Caco-2 (cell line): Measurements from ENCODE around the gene PTPRO. TPM values are rescaled to one million over a fixed set of nuclear protein-coding genes. Genes with fewer than 3 reads are reported as not detected.

Experiments
- BruUV-seq: library from RNA; stranded (reverse); fragments of 400-500 nt; replicated peaks from 2 replicates; lab custom pipeline; 2021; lab: Mats Ljungman, UMichigan
- CTCF ChIA-PET: fragments of 300-600 bp; sonication (Branson Sonifier 250); formaldehyde crosslinking; loops from one replicate; lab custom pipeline; 2022; ENCODE audit warnings: antibody characterized with exemption; lab: Charles Lee
- POLR2A ChIA-PET: fragments of 300-600 bp; sonication (Branson Sonifier 250); formaldehyde crosslinking; loops from one replicate; lab custom pipeline; 2022; ENCODE audit warnings: antibody characterized with exemption; lab: Charles Lee
- DNase-seq, 2 experiments: peaks; one replicate each; pipeline versions ENCODE4 v3.0.0 to v3.0.0-alpha.2; 2020 to 2022
- H3K27me3 ChIP-seq: replicated peaks from 2 replicates; pipeline ENCODE4 v1.6.0; 2011; ENCODE audit warnings: low read length; ENCODE audit not compliant: control insufficient read depth, insufficient read depth
- H3K36me3 ChIP-seq: 2 replicates; pipeline ENCODE4 v1.5.1; 2011; ENCODE audit warnings: low read length; ENCODE audit not compliant: control insufficient read depth, insufficient read depth
- H3K4me1 ChIP-seq: fragments of 250-450 bp; sonication (Bioruptor Pico); 2 replicates; pipeline ENCODE4 v1.5.1; 2020; ENCODE audit warnings: mild to moderate bottlenecking
- H3K4me3 ChIP-seq: 2 replicates; pipeline ENCODE4 v1.5.1; 2011; ENCODE audit warnings: low read depth, mild to moderate bottlenecking, control low read depth, low read length
- H3K9me3 ChIP-seq: fragments of 250-450 bp; sonication (Bioruptor Pico); 2 replicates; pipeline ENCODE4 v1.5.1; 2020; ENCODE audit warnings: mild to moderate bottlenecking, moderate library complexity
- H3K27ac Mint-ChIP-seq: one replicate; pipeline ENCODE4 v1.8.0; 2022; ENCODE audit warnings: mixed read lengths; ENCODE audit not compliant: unreplicated experiment
- H3K27me3 Mint-ChIP-seq: one replicate; pipeline ENCODE4 v1.8.0; 2022; ENCODE audit warnings: mixed read lengths; ENCODE audit not compliant: insufficient read depth, unreplicated experiment
- H3K36me3 Mint-ChIP-seq: one replicate; pipeline ENCODE4 v1.8.0; 2022; ENCODE audit warnings: mild to moderate bottlenecking, mixed read lengths; ENCODE audit not compliant: insufficient read depth, unreplicated experiment
- H3K4me1 Mint-ChIP-seq: one replicate; pipeline ENCODE4 v1.8.0; 2022; ENCODE audit warnings: low read depth, mixed read lengths; ENCODE audit not compliant: unreplicated experiment
- H3K4me3 Mint-ChIP-seq: one replicate; pipeline ENCODE4 v1.8.0; 2022; ENCODE audit warnings: mild to moderate bottlenecking, moderate library complexity, mixed read lengths; ENCODE audit not compliant: unreplicated experiment
- H3K9me3 Mint-ChIP-seq: one replicate; pipeline ENCODE4 v1.8.0; 2022; ENCODE audit warnings: mixed read lengths; ENCODE audit not compliant: unreplicated experiment
- intact Hi-C: fragments of 100-400 bp; cut with micrococcal nuclease; formaldehyde crosslinking; loops from one replicate; pipeline ENCODE4 v1.10.0; 2022; ENCODE audit not compliant: unreplicated experiment
- total RNA-seq: library from RNA; stranded (reverse); gene quantifications from 2 replicates; pipeline ENCODE4 v1.2.3, GENCODE V29; 2022
- TF ChIP-seq, protein P1 (sequence below), 2 experiments: fragments of 200-600 bp in 1 of 2; IDR thresholded peaks; 1 replicate in 1 of 2; 2 replicates in 1 of 2; pipeline versions ENCODE4 v1.5.1 to v1.8.0; 2011 to 2022; ENCODE audit warnings: antibody characterized with exemption in 1 of 2, control low read depth in 1 of 2, inconsistent platforms in 1 of 2, low read depth in 1 of 2, low read length in 1 of 2, mild to moderate bottlenecking in 1 of 2, moderate library complexity in 1 of 2; ENCODE audit not compliant: insufficient read depth in 1 of 2, severe bottlenecking in 1 of 2, unreplicated experiment in 1 of 2

The PTPRO gene
- total RNA-seq, 1 experiment from 2014 or later, result not detected

- TF ChIP-seq, protein P1, sequence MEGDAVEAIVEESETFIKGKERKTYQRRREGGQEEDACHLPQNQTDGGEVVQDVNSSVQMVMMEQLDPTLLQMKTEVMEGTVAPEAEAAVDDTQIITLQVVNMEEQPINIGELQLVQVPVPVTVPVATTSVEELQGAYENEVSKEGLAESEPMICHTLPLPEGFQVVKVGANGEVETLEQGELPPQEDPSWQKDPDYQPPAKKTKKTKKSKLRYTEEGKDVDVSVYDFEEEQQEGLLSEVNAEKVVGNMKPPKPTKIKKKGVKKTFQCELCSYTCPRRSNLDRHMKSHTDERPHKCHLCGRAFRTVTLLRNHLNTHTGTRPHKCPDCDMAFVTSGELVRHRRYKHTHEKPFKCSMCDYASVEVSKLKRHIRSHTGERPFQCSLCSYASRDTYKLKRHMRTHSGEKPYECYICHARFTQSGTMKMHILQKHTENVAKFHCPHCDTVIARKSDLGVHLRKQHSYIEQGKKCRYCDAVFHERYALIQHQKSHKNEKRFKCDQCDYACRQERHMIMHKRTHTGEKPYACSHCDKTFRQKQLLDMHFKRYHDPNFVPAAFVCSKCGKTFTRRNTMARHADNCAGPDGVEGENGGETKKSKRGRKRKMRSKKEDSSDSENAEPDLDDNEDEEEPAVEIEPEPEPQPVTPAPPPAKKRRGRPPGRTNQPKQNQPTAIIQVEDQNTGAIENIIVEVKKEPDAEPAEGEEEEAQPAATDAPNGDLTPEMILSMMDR (IDR thresholded peaks at IDR 0.05; ENCODE audit: insufficient read depth in 1 of 2, low read depth in 1 of 2, low read length in 1 of 2, severe bottlenecking in 1 of 2, unreplicated experiment in 1 of 2), result no peak
- peaks cover 16% of the 10 kb centered on the region for H3K27me3 Mint-ChIP-seq
- no peaks in the 10 kb centered on the region for H3K9me3 Mint-ChIP-seq
- no peaks in the 10 kb centered on the region for H3K9me3 ChIP-seq
- no peak overlapping the region for H3K4me3 Mint-ChIP-seq
- DNase-seq, result no peak
- intact Hi-C loops, result no loop called here
- no peaks in the 10 kb centered on the region for H3K4me1 ChIP-seq
- no TSS peak for BruUV-seq
- no peak overlapping the region for H3K4me3 ChIP-seq
- ChIA-PET CTCF (no interaction called here), POLR2A (no interaction called here)
- H3K36me3 ChIP-seq, result no peaks in the 10 kb centered on the region
- no peaks in the 10 kb centered on the region for H3K4me1 Mint-ChIP-seq
- no peak overlapping the region for H3K27ac Mint-ChIP-seq
- H3K36me3 Mint-ChIP-seq, result no peaks in the 10 kb centered on the region
- no peaks in the 10 kb centered on the region for H3K27me3 ChIP-seq
Observed at GRCh38 chr12:15496738-15497137, 174.4 kb downstream of the PTPRO start.

DNA sequence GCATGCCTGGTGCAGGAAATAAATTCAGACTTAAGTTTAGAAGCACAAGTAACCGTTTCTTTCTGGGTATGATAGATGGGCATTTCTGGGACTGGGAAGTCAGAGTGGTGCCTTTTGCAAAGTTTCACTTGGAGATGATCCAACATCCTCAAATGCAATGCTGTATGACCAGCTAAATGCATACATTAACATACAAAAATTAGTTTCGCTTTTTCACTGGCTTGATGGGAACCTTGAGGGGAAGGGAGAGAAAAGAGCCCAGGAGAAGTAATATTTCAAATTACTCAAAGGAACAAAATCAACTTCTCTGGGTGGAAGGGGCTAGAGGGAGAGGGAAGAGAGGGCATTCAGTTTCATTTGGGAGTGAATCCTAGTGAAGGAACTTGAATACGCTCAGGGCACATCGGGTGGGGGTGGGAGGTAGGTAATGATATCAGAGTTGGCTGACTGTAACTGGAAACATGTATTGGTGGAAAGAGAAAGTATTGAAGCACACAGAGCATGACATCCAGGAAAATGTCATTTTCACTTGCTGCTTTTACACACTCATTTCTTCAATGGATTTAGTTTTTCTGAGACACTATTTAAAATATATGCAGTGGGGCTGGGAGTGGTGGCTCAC lies 175.5 kb downstream of the PTPRO start:
- no TSS peak for BruUV-seq
- H3K4me3 Mint-ChIP-seq, result no peak overlapping the region
- Histone ChIP-seq H3K4me1 (no peaks in the 10 kb centered on the region), H3K27me3 (no peaks in the 10 kb centered on the region), H3K4me3 (no peak overlapping the region), H3K9me3 (no peaks in the 10 kb centered on the region), H3K36me3 (no peaks in the 10 kb centered on the region)
- no peaks in the 10 kb centered on the region for H3K4me1 Mint-ChIP-seq
- no peaks in the 10 kb centered on the region for H3K36me3 Mint-ChIP-seq
- H3K27me3 Mint-ChIP-seq, result peaks cover 13% of the 10 kb centered on the region
- no peak for DNase-seq
- H3K9me3 Mint-ChIP-seq, result no peaks in the 10 kb centered on the region
- TF ChIP-seq, protein P1 (IDR thresholded peaks at IDR 0.05; ENCODE audit: insufficient read depth in 1 of 2, low read depth in 1 of 2, low read length in 1 of 2, severe bottlenecking in 1 of 2, unreplicated experiment in 1 of 2), result no peak
- ChIA-PET CTCF (no interaction called here), POLR2A (no interaction called here)
- no peak overlapping the region for H3K27ac Mint-ChIP-seq
- intact Hi-C loops, result no loop called here

- POLR2A ChIA-PET, result no interaction called here
- Histone ChIP-seq H3K27me3 (no peaks in the 10 kb centered on the region), H3K4me1 (no peaks in the 10 kb centered on the region), H3K9me3 (no peaks in the 10 kb centered on the region), H3K36me3 (no peaks in the 10 kb centered on the region), H3K4me3 (no peak overlapping the region)
- CTCF ChIA-PET, result no interaction called here
- intact Hi-C loops, result no loop called here
- Mint-ChIP-seq H3K27ac (no peak overlapping the region), H3K4me1 (no peaks in the 10 kb centered on the region), H3K36me3 (no peaks in the 10 kb centered on the region), H3K27me3 (peaks cover 7% of the 10 kb centered on the region), H3K4me3 (no peak overlapping the region), H3K9me3 (no peaks in the 10 kb centered on the region)
- no peak for DNase-seq
- no TSS peak for BruUV-seq
- TF ChIP-seq, protein P1 (IDR thresholded peaks at IDR 0.05; ENCODE audit: insufficient read depth in 1 of 2, low read depth in 1 of 2, low read length in 1 of 2, severe bottlenecking in 1 of 2, unreplicated experiment in 1 of 2), result no peak
Observed at GRCh38 chr12:15502211-15502610, 179.9 kb downstream of the PTPRO start.
